Liver (tissue), 9 donors: ENCODE results near the gene LSM2. TPM values are rescaled to one million over a fixed set of nuclear protein-coding genes. Genes with fewer than 3 reads are reported as not detected.
"Not testable (repeated sequence)": the region's sequence is repeated elsewhere in the genome, so short reads cannot be mapped to it uniquely, and the experiment has no call there.

ENCODE experiments used
- DNase-seq: peaks from one replicate; pipeline ENCODE4 v3.0.0-alpha.2; 2017; ENCODE audit warnings: low spot score
- H3K27ac ChIP-seq, 2 donors: one replicate each; pipeline ENCODE4 v1.7.0; 2013; ENCODE audit warnings: inconsistent platforms in 2 of 2, low read length in 2 of 2, control low read depth in 1 of 2, low read depth in 1 of 2, mild to moderate bottlenecking in 1 of 2
- H3K27me3 ChIP-seq, 4 donors: one replicate each; pipeline versions ENCODE4 v1.6.1 to v1.7.0; 2013; ENCODE audit warnings: low read length in 3 of 4, inconsistent platforms in 1 of 4, mild to moderate bottlenecking in 1 of 4, moderate library complexity in 1 of 4; ENCODE audit not compliant: control insufficient read depth in 4 of 4, insufficient read depth in 4 of 4
- H3K36me3 ChIP-seq, 4 donors: one replicate each; pipeline versions ENCODE4 v1.6.1 to v1.7.0; 2013; ENCODE audit warnings: low read length in 3 of 4, mild to moderate bottlenecking in 3 of 4, low read depth in 1 of 4, moderate library complexity in 1 of 4; ENCODE audit not compliant: control insufficient read depth in 4 of 4, insufficient read depth in 3 of 4
- H3K4me1 ChIP-seq, 4 donors: one replicate each; pipeline versions ENCODE4 v1.6.1 to v1.7.0; 2013; ENCODE audit warnings: low read length in 3 of 4, mild to moderate bottlenecking in 3 of 4, moderate library complexity in 1 of 4; ENCODE audit not compliant: control insufficient read depth in 4 of 4, insufficient read depth in 4 of 4
- H3K4me3 ChIP-seq, 3 donors: one replicate each; pipeline versions ENCODE4 v1.6.1 to v1.7.0; 2013; ENCODE audit warnings: low read length in 3 of 3, control low read depth in 1 of 3, low read depth in 1 of 3, mild to moderate bottlenecking in 1 of 3
- H3K9ac ChIP-seq, 2 donors: one replicate each; pipeline ENCODE4 v1.7.0; 2013; ENCODE audit warnings: low read length in 2 of 2, mild to moderate bottlenecking in 2 of 2, moderate library complexity in 2 of 2, control low read depth in 1 of 2, low read depth in 1 of 2
- H3K9me3 ChIP-seq, 4 donors: one replicate each; pipeline versions ENCODE4 v1.6.1 to v1.7.0; 2013; ENCODE audit warnings: low read length in 3 of 4; ENCODE audit not compliant: control insufficient read depth in 4 of 4
- CTCF ChIP-seq: fragments of 150-350 bp; IDR thresholded peaks from 2 replicates; pipeline ENCODE4 v1.5.1; 2017; ENCODE audit warnings: improper control_type of control experiment, low read depth, low read length; ENCODE audit not compliant: missing input control
- FOXA1 ChIP-seq: IDR thresholded peaks from 2 replicates; pipeline ENCODE4 v1.6.1; 2016; ENCODE audit warnings: antibody characterized with exemption
- GABPA ChIP-seq, 2 donors: IDR thresholded peaks in 1 of 2; conservative IDR thresholded peaks in 1 of 2; 2 replicates each; pipeline ENCODE4 v1.6.1; 2016; ENCODE audit warnings: antibody characterized with exemption in 2 of 2, mild to moderate bottlenecking in 1 of 2, moderate library complexity in 1 of 2
- HNF4A ChIP-seq, 2 donors: conservative IDR thresholded peaks; 2 replicates each; pipeline ENCODE4 v1.6.1; 2016; ENCODE audit warnings: antibody characterized with exemption in 2 of 2, mild to moderate bottlenecking in 2 of 2
- HNF4G ChIP-seq: IDR thresholded peaks from 2 replicates; pipeline ENCODE4 v1.6.1; 2016; ENCODE audit warnings: antibody characterized with exemption
- JUND ChIP-seq, 2 donors: IDR thresholded peaks; 2 replicates each; pipeline ENCODE4 v1.6.1; 2016; ENCODE audit warnings: antibody characterized with exemption in 2 of 2
- MAX ChIP-seq: IDR thresholded peaks from 2 replicates; pipeline ENCODE4 v1.6.1; 2016; ENCODE audit warnings: antibody characterized with exemption
- NR2F2 ChIP-seq: IDR thresholded peaks from 2 replicates; pipeline ENCODE4 v1.6.1; 2016; ENCODE audit warnings: antibody characterized with exemption
- RAD21 ChIP-seq, 2 donors: IDR thresholded peaks; 2 replicates each; pipeline ENCODE4 v1.6.1; 2016; ENCODE audit warnings: antibody characterized with exemption in 2 of 2, mild to moderate bottlenecking in 2 of 2
- REST ChIP-seq: IDR thresholded peaks from 2 replicates; pipeline ENCODE4 v1.6.1; 2016; ENCODE audit warnings: antibody characterized with exemption, mild to moderate bottlenecking
- RXRA ChIP-seq, 2 donors: IDR thresholded peaks; 2 replicates each; pipeline ENCODE4 v1.6.1; 2017 to 2018; ENCODE audit warnings: antibody characterized with exemption in 2 of 2, mild to moderate bottlenecking in 1 of 2
- SP1 ChIP-seq: IDR thresholded peaks from 2 replicates; pipeline ENCODE4 v1.6.1; 2018; ENCODE audit warnings: antibody characterized with exemption, mild to moderate bottlenecking
- TAF1 ChIP-seq: conservative IDR thresholded peaks from 2 replicates; pipeline ENCODE4 v1.6.1; 2016; ENCODE audit warnings: antibody characterized with exemption, mild to moderate bottlenecking
- YY1 ChIP-seq: IDR thresholded peaks from 2 replicates; pipeline ENCODE4 v1.6.1; 2016; ENCODE audit warnings: antibody characterized with exemption, mild to moderate bottlenecking
- ZBTB33 ChIP-seq: IDR thresholded peaks from 2 replicates; pipeline ENCODE4 v1.6.1; 2016; ENCODE audit warnings: antibody characterized with exemption
- WGBS: extraction: QIAGEN DNeasy Blood & Tissue Kit; methylation state at CpG from one replicate; pipeline ENCODE4 v1.1.7; 2013; 5-methylcytosine and 5-hydroxymethylcytosine counted together
- polyA plus RNA-seq, 2 donors: library from polyadenylated mRNA; stranded (reverse) in 1 of 2; unstranded in 1 of 2; fragments of 200-250 nt in 1 of 2; fragments of >200 nt in 1 of 2; fragmentation: Nextera tagmentation in 1 of 2; extraction: Ambion mirVana in 1 of 2; gene quantifications; one replicate each; pipeline versions ENCODE4 v1.2.1 to v1.2.3, GENCODE V29; 2013 to 2015
- total RNA-seq, 2 donors: library from RNA; depleted of rRNA; stranded (reverse); fragments of >200 nt; gene quantifications; one replicate each; pipeline ENCODE4 v1.2.3, GENCODE V29; 2014
- donor health status: healthy.
- donor health status: healthy.
- donor health status: healthy.
- donor health status: healthy.
- donor health status: healthy.

The LSM2 gene
- total and polyA plus RNA-seq, 4 donors, result 7.3 to 18.7 (median 15.5) TPM

GRCh38 chr6:31842053-31842452 is 35.3 kb upstream of the LSM2 start:
- Histone ChIP-seq H3K4me3 (no peak overlapping the region), H3K4me1 (peaks cover 6 to 10% (median 9%) of the 10 kb centered on the region in 4 donors), H3K36me3 (peaks cover 17 to 35% (median 26%) of the 10 kb centered on the region in 4 donors), H3K27me3 (no peaks in the 10 kb centered on the region), H3K9ac (no peak overlapping the region), H3K9me3 (no peaks in the 10 kb centered on the region), H3K27ac (no peak overlapping the region)
- TF ChIP-seq JUND (IDR thresholded peaks at IDR 0.05) (no peak), TAF1 (no peak), RXRA (IDR thresholded peaks at IDR 0.05) (no peak), RAD21 (IDR thresholded peaks at IDR 0.05) (no peak), CTCF (no peak), GABPA (IDR thresholded peaks at IDR 0.05 in 1 of 2, conservative IDR thresholded peaks at IDR 0.05 in 1 of 2) (no peak), SP1 (no peak), MAX (no peak), HNF4A (conservative IDR thresholded peaks at IDR 0.05) (no peak), ZBTB33 (no peak), NR2F2 (no peak), HNF4G (no peak), FOXA1 (no peak), YY1 (no peak), REST (no peak)
- 91% methylated on average over 9 of the region's 9 CpGs for WGBS
- no peak for DNase-seq

GRCh38 chr6:31839779-31840126 is 33.0 kb upstream of the LSM2 start:
- H3K9me3 ChIP-seq, H3K4me3 ChIP-seq, DNase-seq, H3K27me3 ChIP-seq, H3K27ac ChIP-seq, H3K9ac ChIP-seq: not testable (repeated sequence)
- peaks cover 6 to 23% (median 22%) of the 10 kb centered on the region in 4 donors for H3K4me1 ChIP-seq
- peaks cover 17 to 37% (median 27%) of the 10 kb centered on the region in 4 donors for H3K36me3 ChIP-seq
- WGBS, result 91% methylated on average over 8 of the region's 8 CpGs
